K562 (cell line): Measurements from ENCODE around the gene EEPD1. TPM values are rescaled to one million over a fixed set of nuclear protein-coding genes. Genes with fewer than 3 reads are reported as not detected.

Experiments
- ATAC-seq: fragments of 200-7000 bp; cut with Tn5 transposase; 3 replicates; pipeline ENCODE4 v1.9.1; 2020; ENCODE audit warnings: moderate library complexity
- BruUV-seq: library from RNA; stranded (reverse); fragments of 400-500 nt; replicated peaks from 2 replicates; lab custom pipeline; 2021; lab: Mats Ljungman, UMichigan
- CTCF ChIA-PET: fragments of 300-600 bp; formaldehyde crosslinking; extraction: SDS; loops from one replicate; lab custom pipeline; 2021; ENCODE audit warnings: low intra/inter-chr PET ratio; lab: Yijun Ruan, JAX
- POLR2A ChIA-PET: fragments of 300-600, 350-650 bp; sonication (Branson Sonifier 250); formaldehyde crosslinking; extraction: SDS; loops from one replicate; lab custom pipeline; 2021; ENCODE audit warnings: antibody characterized with exemption, inconsistent platforms; lab: Yijun Ruan, JAX
- DNase-seq, 4 experiments: peaks; one replicate each; pipeline versions ENCODE4 v3.0.0 to v3.0.0-alpha.2; 2011 to 2018; ENCODE audit warnings: low spot score in 3 of 4, mixed read lengths in 3 of 4; ENCODE audit errors: extremely low read depth in 1 of 4
- FAIRE-seq: peaks from 2 replicates; lab custom pipeline; 2011; peaks lifted over from hg19 to GRCh38; lab: Jason Lieb, UNC
- H2AFZ ChIP-seq: 2 replicates; pipeline ENCODE4 v1.6.0; 2011; ENCODE audit warnings: low read depth, low read length, control low read depth, inconsistent platforms
- H3K27ac ChIP-seq: fragments of 200-600 bp; 3 replicates; pipeline ENCODE4 v1.8.0; 2011; ENCODE audit warnings: low read depth, mild to moderate bottlenecking, control low read depth, inconsistent platforms, low read length, moderate library complexity, mixed read lengths; ENCODE audit errors: extremely low read depth
- H3K27me3 ChIP-seq, 2 experiments: fragments of 300-600 bp in 1 of 2; 2 replicates in 1 of 2; 3 replicates in 1 of 2; pipeline versions ENCODE4 v1.6.0 to v1.8.0; 2011; ENCODE audit warnings: inconsistent platforms in 2 of 2, low read length in 2 of 2, mild to moderate bottlenecking in 1 of 2, mixed read lengths in 1 of 2, moderate library complexity in 1 of 2; ENCODE audit not compliant: control insufficient read depth in 2 of 2, insufficient read depth in 2 of 2
- H3K36me3 ChIP-seq: fragments of 300-600 bp; 3 replicates; pipeline ENCODE4 v1.8.0; 2011; ENCODE audit warnings: mild to moderate bottlenecking, low read length, inconsistent platforms; ENCODE audit not compliant: control insufficient read depth, insufficient read depth
- H3K4me1 ChIP-seq, 2 experiments: fragments of 200-600 bp in 1 of 2; replicated peaks in 1 of 2; 2 replicates in 1 of 2; 3 replicates in 1 of 2; pipeline versions ENCODE4 v1.5.1 to v1.8.0; 2011; ENCODE audit warnings: inconsistent platforms in 2 of 2, low read length in 2 of 2, mild to moderate bottlenecking in 1 of 2, mixed read lengths in 1 of 2, moderate library complexity in 1 of 2; ENCODE audit not compliant: control insufficient read depth in 2 of 2, insufficient read depth in 2 of 2
- H3K4me2 ChIP-seq: 2 replicates; pipeline ENCODE4 v1.6.1; 2011; ENCODE audit warnings: low read length, control low read depth, inconsistent platforms, mixed read lengths; ENCODE audit not compliant: insufficient read depth
- H3K4me3 ChIP-seq: fragments of 200-600 bp; sonication (generic), shearing (Covaris generic); 2 replicates; pipeline ENCODE4 v1.5.1; 2016; ENCODE audit warnings: control low read depth, inconsistent platforms
- H3K79me2 ChIP-seq: fragments of 200-600 bp; 3 replicates; pipeline ENCODE4 v1.8.0; 2011; ENCODE audit warnings: low read length, inconsistent platforms; ENCODE audit not compliant: control insufficient read depth, insufficient read depth
- H3K9ac ChIP-seq, 2 experiments: 2 replicates each; pipeline versions ENCODE4 v1.6.0 to v1.6.1; 2011; ENCODE audit warnings: low read depth in 2 of 2, low read length in 2 of 2, control low read depth in 1 of 2, inconsistent platforms in 1 of 2, mild to moderate bottlenecking in 1 of 2, mixed read lengths in 1 of 2; ENCODE audit not compliant: insufficient read depth in 1 of 2
- H3K9me1 ChIP-seq: one replicate; pipeline ENCODE4 v1.6.0; 2011; ENCODE audit warnings: inconsistent platforms, mild to moderate bottlenecking, low read length, moderate library complexity; ENCODE audit not compliant: control insufficient read depth, insufficient read depth
- H3K9me3 ChIP-seq: replicated peaks from 2 replicates; pipeline ENCODE4 v1.5.1; 2011; ENCODE audit warnings: low read depth, low read length, inconsistent platforms; ENCODE audit not compliant: control insufficient read depth, insufficient read depth
- H4K20me1 ChIP-seq: replicated peaks from 2 replicates; pipeline ENCODE4 v1.6.1; 2011; ENCODE audit warnings: low read length, inconsistent platforms, mixed read lengths; ENCODE audit not compliant: control insufficient read depth, insufficient read depth
- AFF4 ChIP-seq: sonication (generic); formaldehyde crosslinking; IDR thresholded peaks from 2 replicates; pipeline ENCODE4 v1.8.0; 2023; ENCODE audit warnings: mild to moderate bottlenecking, missing genetic modification reagents
- ATF3 ChIP-seq, 2 experiments: fragments of 450-650 bp in 1 of 2; sonication (generic) in 1 of 2; formaldehyde crosslinking in 1 of 2; IDR thresholded peaks in 1 of 2; conservative IDR thresholded peaks in 1 of 2; 2 replicates each; pipeline versions ENCODE4 v1.6.1 to v1.8.1; 2016 to 2023; ENCODE audit warnings: mild to moderate bottlenecking in 2 of 2, moderate library complexity in 2 of 2, inconsistent platforms in 1 of 2, missing genetic modification reagents in 1 of 2
- CCAR2 ChIP-seq: fragments of 200-400 bp; formaldehyde crosslinking; IDR thresholded peaks from 2 replicates; pipeline ENCODE4 v1.6.1; 2017; ENCODE audit warnings: mild to moderate bottlenecking, low read depth, low read length
- E2F4 ChIP-seq: sonication (generic); formaldehyde crosslinking; IDR thresholded peaks from 2 replicates; pipeline ENCODE4 v1.8.0; 2022; ENCODE audit warnings: mild to moderate bottlenecking, low read depth, missing genetic modification reagents
- FOSL1 ChIP-seq: fragments of 200-800 bp; sonication (Bioruptor generic); conservative IDR thresholded peaks from 2 replicates; pipeline ENCODE4 v1.6.1; 2016; ENCODE audit warnings: missing genetic modification characterization, missing compliant biosample characterization
- HSF4 ChIP-seq: fragments of 250-450 bp; sonication (Bioruptor Pico); IDR thresholded peaks from 2 replicates; pipeline ENCODE4 v2.1.2; 2022; ENCODE audit warnings: mild to moderate bottlenecking, moderate library complexity, borderline replicate concordance
- JUND ChIP-seq, 2 experiments: IDR thresholded peaks; 2 replicates in 1 of 2; 3 replicates in 1 of 2; pipeline ENCODE4 v1.6.1; 2011; ENCODE audit warnings: borderline replicate concordance in 2 of 2, low read depth in 2 of 2, low read length in 2 of 2, improper control_type of control experiment in 1 of 2, missing biosample characterization in 1 of 2, missing genetic modification characterization in 1 of 2, missing genetic modification reagents in 1 of 2
- WGBS: fragments of 100-300 bp; shearing (Covaris generic); methylation state at CpG from one replicate; pipeline ENCODE4 v1.1.6; 2016; ENCODE audit warnings: low coverage, mixed read lengths; ENCODE audit not compliant: insufficient coverage; ENCODE audit errors: missing lambda C conversion rate; 5-methylcytosine and 5-hydroxymethylcytosine counted together
- in situ Hi-C: fragments of 300-500 bp; cut with MboI; formaldehyde crosslinking; loops from 4 replicates; pipeline ENCODE4 v1.15.0; 2018; ENCODE audit warnings: inconsistent platforms, mixed read lengths
- intact Hi-C: fragments of 100-400 bp; cut with micrococcal nuclease; formaldehyde crosslinking; loops from 2 replicates; pipeline ENCODE4 v1.14.2; 2022
- polyA plus RNA-seq, 8 experiments: library from polyadenylated mRNA; depleted of rRNA in 4 of 8; stranded (reverse) in 5 of 8; unstranded in 3 of 8; fragments of >200 nt; fragmentation: Nextera tagmentation in 2 of 8; fragmentation: Illumina TruSeq in 1 of 8; extraction: Ambion mirVana in 2 of 8; extraction: Trizol in 1 of 8; gene quantifications; 2 replicates each; pipeline versions ENCODE4 v1.2.1 to v1.2.3, GENCODE V29; 2011 to 2014; ENCODE audit warnings: inconsistent platforms in 1 of 8, missing spikeins in 1 of 8
- total RNA-seq, 7 experiments: library from RNA; depleted of rRNA in 6 of 7; stranded (reverse); fragments of >200 nt in 6 of 7; fragmentation: Illumina TruSeq in 2 of 7; extraction: Trizol in 2 of 7; gene quantifications; 2 replicates each; pipeline versions ENCODE4 v1.2.1 to v1.2.3, GENCODE V29; 2011 to 2021; ENCODE audit warnings: low replicate concordance in 1 of 7

Gene EEPD1
- total and polyA plus RNA-seq, 9 of the 15 experiments (the other 6 are each of a cell fraction or from before 2014, with no cell fraction given), result 0.01 to 1.5 (median 0.74) TPM; not detected in 1

- no peak for DNase-seq
- Histone ChIP-seq H3K79me2 (no peaks in the 10 kb centered on the region), H3K36me3 (no peaks in the 10 kb centered on the region), H3K4me3 (no peak overlapping the region), H3K9ac (no peak overlapping the region), H3K9me3 (no peaks in the 10 kb centered on the region), H3K4me1 (no peaks in the 10 kb centered on the region), H2AFZ (no peak overlapping the region), H4K20me1 (no peaks in the 10 kb centered on the region), H3K9me1 (no peaks in the 10 kb centered on the region), H3K27ac (no peak overlapping the region), H3K27me3 (peaks cover 5 to 7% of the 10 kb centered on the region in 2 experiments), H3K4me2 (no peak overlapping the region)
- WGBS, result 13% methylated on average over 3 of the region's 3 CpGs
- no TSS peak for BruUV-seq
- in situ Hi-C loops (no loop called here), intact Hi-C loops (no loop called here)
- no peak for ATAC-seq
- TF ChIP-seq CCAR2 (no peak), HSF4 (CRISPR knock-in tag) (no peak), E2F4 (no peak)
- ChIA-PET POLR2A (interaction anchor here (1.0 kb wide), 1 partner anchor 15 kb away, joined by 3 read pairs; no protein-coding TSS in a partner anchor), CTCF (no interaction called here)
- FAIRE-seq, result no peak
Observed at GRCh38 chr7:36348771-36349170, 195.7 kb downstream of the EEPD1 start.

GRCh38 chr7:36349626-36350025 lies 196.6 kb downstream of the EEPD1 start:
- ATAC-seq, result no peak
- no peak overlapping the region for H3K4me2 ChIP-seq
- no peak overlapping the region for H2AFZ ChIP-seq
- in situ Hi-C loops, result no loop called here
- BruUV-seq, result no TSS peak
- H3K27me3 ChIP-seq, result peaks cover 5 to 13% of the 10 kb centered on the region in 2 experiments
- H3K27ac ChIP-seq, result no peak overlapping the region
- no peak overlapping the region for H3K9ac ChIP-seq
- no peaks in the 10 kb centered on the region for H3K9me3 ChIP-seq
- no peaks in the 10 kb centered on the region for H4K20me1 ChIP-seq
- FAIRE-seq, result no peak
- 9% methylated on average over 2 of the region's 2 CpGs for WGBS
- TF ChIP-seq FOSL1 (0 out of 2 replicates have a peak, but pooled peaks have one; percentile 21), ATF3 (IDR thresholded peaks at IDR 0.05) (0 out of 2 replicates have a peak, but pooled peaks have one; percentile 11), ATF3 (CRISPR knock-in tag; conservative IDR thresholded peaks at IDR 0.05) (no peak), AFF4 (CRISPR knock-in tag) (no peak), JUND (IDR thresholded peaks at IDR 0.05; ENCODE audit: borderline replicate concordance, low read depth, low read length) (no peak), JUND (tag; IDR thresholded peaks at IDR 0.05; ENCODE audit: borderline replicate concordance, low read depth, low read length) (0 out of 3 replicates have a peak, but pooled peaks have one; percentile 19)
- intact Hi-C loops, result no loop called here
- DNase-seq, result no peak
- ChIA-PET POLR2A (no interaction called here), CTCF (interaction anchor here (0.6 kb wide), 1 partner anchor 90 kb away, joined by 3 read pairs; no protein-coding TSS in a partner anchor)
- H3K4me1 ChIP-seq, result no peaks in the 10 kb centered on the region
- no peaks in the 10 kb centered on the region for H3K36me3 ChIP-seq
- no peak overlapping the region for H3K4me3 ChIP-seq
- no peaks in the 10 kb centered on the region for H3K9me1 ChIP-seq
- H3K79me2 ChIP-seq, result no peaks in the 10 kb centered on the region
